MM.1S (cell line): ENCODE data around the gene GRB10.

Experiments
- DNase-seq: peaks from one replicate; pipeline ENCODE4 v3.0.0-alpha.2; 2015
- H2AFZ ChIP-seq: fragments of 300-600 bp; sonication (generic); 2 replicates; pipeline ENCODE4 v1.6.0; 2016; ENCODE audit warnings: antibody characterized with exemption, low read length
- H3F3A ChIP-seq: fragments of 300-600 bp; sonication (generic); 2 replicates; pipeline ENCODE4 v1.6.1; 2016; ENCODE audit warnings: mild to moderate bottlenecking, antibody characterized with exemption, low read length, moderate library complexity, mixed read lengths; ENCODE audit not compliant: insufficient read depth
- H3K27ac ChIP-seq: fragments of 300-600 bp; sonication (generic); 2 replicates; pipeline ENCODE4 v1.5.1; 2016; ENCODE audit warnings: mild to moderate bottlenecking, low read length
- H3K27me3 ChIP-seq: fragments of 300-600 bp; sonication (generic); replicated peaks from 2 replicates; pipeline ENCODE4 v1.6.0; 2016; ENCODE audit warnings: low read length; ENCODE audit not compliant: insufficient read depth
- H3K36me3 ChIP-seq: fragments of 300-600 bp; sonication (generic); replicated peaks from 2 replicates; pipeline ENCODE4 v1.6.1; 2016; ENCODE audit warnings: mild to moderate bottlenecking, low read length, mixed read lengths; ENCODE audit not compliant: insufficient read depth
- H3K4me1 ChIP-seq: fragments of 300-600 bp; sonication (generic); 2 replicates; pipeline ENCODE4 v1.6.1; 2016; ENCODE audit warnings: low read length, mixed read lengths
- H3K4me2 ChIP-seq: fragments of 300-600 bp; sonication (generic); 2 replicates; pipeline ENCODE4 v1.6.0; 2016; ENCODE audit warnings: low read depth, low read length
- H3K4me3 ChIP-seq: fragments of 300-600 bp; sonication (generic); 2 replicates; pipeline ENCODE4 v1.5.1; 2016; ENCODE audit warnings: low read length, mixed read lengths
- H3K79me2 ChIP-seq: fragments of 300-600 bp; sonication (generic); 2 replicates; pipeline ENCODE4 v1.6.1; 2016; ENCODE audit warnings: mixed run types, low read length, mixed read lengths
- H3K9ac ChIP-seq: fragments of 300-600 bp; sonication (generic); 2 replicates; pipeline ENCODE4 v1.6.1; 2016; ENCODE audit warnings: low read length, mixed read lengths
- H3K9me2 ChIP-seq: fragments of 300-600 bp; sonication (generic); replicated peaks from 2 replicates; pipeline ENCODE4 v1.6.1; 2016; ENCODE audit warnings: mild to moderate bottlenecking, low read length, mixed read lengths; ENCODE audit not compliant: insufficient read depth
- H3K9me3 ChIP-seq: fragments of 300-600 bp; sonication (generic); replicated peaks from 2 replicates; pipeline ENCODE4 v1.6.1; 2016; ENCODE audit warnings: mild to moderate bottlenecking, low read length, mixed read lengths; ENCODE audit not compliant: insufficient read depth
- H4K20me1 ChIP-seq: fragments of 300-600 bp; sonication (generic); 2 replicates; pipeline ENCODE4 v1.6.1; 2016; ENCODE audit warnings: mild to moderate bottlenecking, low read length, moderate library complexity, mixed read lengths; ENCODE audit not compliant: insufficient read depth
- EZH2 ChIP-seq: fragments of 300-600 bp; sonication (generic); optimal IDR thresholded peaks from 2 replicates; pipeline ENCODE3; 2017; ENCODE audit warnings: low read depth, mild to moderate bottlenecking, antibody characterized with exemption, low read length, mixed read lengths
- EZH2phosphoT487 ChIP-seq: fragments of 300-600 bp; sonication (generic); IDR thresholded peaks from 2 replicates; pipeline ENCODE4 v1.6.1; 2018; ENCODE audit warnings: antibody characterized with exemption, low read length
- TF ChIP-seq, protein P1 (sequence below): fragments of 300-600 bp; sonication (generic); IDR thresholded peaks from 2 replicates; pipeline ENCODE4 v1.5.1; 2016; ENCODE audit warnings: antibody characterized with exemption, low read length, mixed read lengths

GRB10 gene

DNA sequence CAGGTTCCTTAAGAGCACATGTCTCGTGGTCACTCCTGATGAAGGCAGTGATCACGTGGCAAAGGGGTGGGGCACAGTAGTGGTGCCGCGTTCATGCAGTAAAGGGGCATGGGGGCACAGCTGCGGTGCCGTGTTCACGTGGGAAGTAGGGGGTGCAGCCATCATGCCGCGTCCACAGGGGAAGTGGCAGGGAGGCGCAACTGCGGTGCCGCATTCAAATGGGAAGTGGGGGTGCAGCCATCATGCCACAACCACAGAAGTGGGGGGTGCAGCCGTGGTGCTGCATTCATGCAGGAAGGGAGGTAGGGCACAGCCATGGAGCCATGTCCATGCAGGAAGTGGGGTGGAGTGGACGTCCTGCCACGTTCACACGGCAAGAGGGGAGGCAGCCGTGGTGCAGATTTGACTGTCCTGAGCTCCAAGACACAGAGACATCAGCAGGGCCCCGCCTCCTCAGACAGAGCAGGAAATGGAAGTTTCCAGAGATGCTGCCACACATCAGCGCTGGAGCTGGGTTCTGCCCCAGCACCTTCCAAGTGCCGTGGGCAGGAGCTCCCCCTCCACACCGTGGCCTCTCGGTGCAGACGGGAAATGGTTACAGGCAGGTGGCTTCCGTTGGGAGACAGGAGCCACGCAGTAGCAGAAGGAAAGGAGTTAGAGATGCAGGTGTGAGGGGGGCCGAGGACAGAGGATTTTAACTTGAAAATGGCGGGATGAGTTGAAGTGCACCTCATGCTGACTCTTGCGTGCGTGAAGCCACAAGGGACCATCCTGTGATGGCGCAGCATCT is 122.5 kb downstream of the GRB10 start:
- DNase-seq = no peak
- Histone ChIP-seq H3K4me1 (peaks cover 86% of the 10 kb centered on the region), H2AFZ (no peak overlapping the region), H3K9me2 (no peaks in the 10 kb centered on the region), H3K4me3 (no peak overlapping the region), H3K27me3 (no peaks in the 10 kb centered on the region), H3K4me2 (peak overlapping the region; percentile 65; the same call in 1 of the 2 replicates), H3K9ac (no peak overlapping the region), H3K36me3 (no peaks in the 10 kb centered on the region), H3K27ac (no peak overlapping the region), H3F3A (peaks cover 42% of the 10 kb centered on the region), H3K9me3 (no peaks in the 10 kb centered on the region), H4K20me1 (no peaks in the 10 kb centered on the region), H3K79me2 (no peaks in the 10 kb centered on the region)
- TF ChIP-seq, protein P1, sequence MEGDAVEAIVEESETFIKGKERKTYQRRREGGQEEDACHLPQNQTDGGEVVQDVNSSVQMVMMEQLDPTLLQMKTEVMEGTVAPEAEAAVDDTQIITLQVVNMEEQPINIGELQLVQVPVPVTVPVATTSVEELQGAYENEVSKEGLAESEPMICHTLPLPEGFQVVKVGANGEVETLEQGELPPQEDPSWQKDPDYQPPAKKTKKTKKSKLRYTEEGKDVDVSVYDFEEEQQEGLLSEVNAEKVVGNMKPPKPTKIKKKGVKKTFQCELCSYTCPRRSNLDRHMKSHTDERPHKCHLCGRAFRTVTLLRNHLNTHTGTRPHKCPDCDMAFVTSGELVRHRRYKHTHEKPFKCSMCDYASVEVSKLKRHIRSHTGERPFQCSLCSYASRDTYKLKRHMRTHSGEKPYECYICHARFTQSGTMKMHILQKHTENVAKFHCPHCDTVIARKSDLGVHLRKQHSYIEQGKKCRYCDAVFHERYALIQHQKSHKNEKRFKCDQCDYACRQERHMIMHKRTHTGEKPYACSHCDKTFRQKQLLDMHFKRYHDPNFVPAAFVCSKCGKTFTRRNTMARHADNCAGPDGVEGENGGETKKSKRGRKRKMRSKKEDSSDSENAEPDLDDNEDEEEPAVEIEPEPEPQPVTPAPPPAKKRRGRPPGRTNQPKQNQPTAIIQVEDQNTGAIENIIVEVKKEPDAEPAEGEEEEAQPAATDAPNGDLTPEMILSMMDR = no peak
- TF ChIP-seq EZH2 (no peak), EZH2phosphoT487 (no peak)

DNA sequence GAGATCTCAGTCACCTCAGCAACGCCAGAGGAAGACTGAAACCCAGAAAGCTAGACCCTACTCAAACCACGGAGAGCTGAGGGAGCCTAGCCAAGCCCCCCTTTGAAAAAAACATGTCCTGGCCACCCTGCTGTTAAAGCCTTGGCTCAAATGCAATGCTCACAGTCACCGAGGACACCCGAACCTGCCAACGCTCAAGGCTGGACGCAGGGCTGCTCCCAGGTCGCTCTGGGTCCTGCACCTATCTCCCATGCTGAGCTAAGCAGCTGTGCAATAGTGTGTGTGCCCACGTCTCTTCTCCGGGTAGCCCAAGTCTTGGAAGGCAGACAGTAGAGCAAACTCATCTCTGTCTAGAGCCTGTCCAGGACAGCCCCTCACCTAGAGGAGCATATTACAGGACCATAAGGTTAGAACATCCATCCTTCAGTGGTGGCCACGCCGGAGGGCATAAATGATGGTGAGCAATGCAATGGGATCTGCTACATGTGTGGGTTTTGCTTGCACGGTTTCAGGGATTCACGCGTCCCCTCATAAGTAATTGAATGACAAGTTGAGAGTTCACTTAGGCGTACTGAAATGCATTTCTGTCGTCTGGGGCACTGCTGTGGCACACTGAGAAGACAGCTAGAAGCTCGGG is 123.2 kb downstream of the GRB10 start:
- TF ChIP-seq EZH2phosphoT487 (no peak), EZH2 (no peak)
- TF ChIP-seq, protein P1 = no peak
- Histone ChIP-seq H3F3A (peaks cover 42% of the 10 kb centered on the region), H3K9me2 (no peaks in the 10 kb centered on the region), H3K27ac (no peak overlapping the region), H3K27me3 (no peaks in the 10 kb centered on the region), H3K4me3 (no peak overlapping the region), H4K20me1 (no peaks in the 10 kb centered on the region), H3K79me2 (no peaks in the 10 kb centered on the region), H3K9me3 (no peaks in the 10 kb centered on the region), H2AFZ (no peak overlapping the region), H3K9ac (no peak overlapping the region), H3K4me2 (no peak overlapping the region), H3K36me3 (no peaks in the 10 kb centered on the region), H3K4me1 (peaks cover 80% of the 10 kb centered on the region)
- no peak for DNase-seq

DNA sequence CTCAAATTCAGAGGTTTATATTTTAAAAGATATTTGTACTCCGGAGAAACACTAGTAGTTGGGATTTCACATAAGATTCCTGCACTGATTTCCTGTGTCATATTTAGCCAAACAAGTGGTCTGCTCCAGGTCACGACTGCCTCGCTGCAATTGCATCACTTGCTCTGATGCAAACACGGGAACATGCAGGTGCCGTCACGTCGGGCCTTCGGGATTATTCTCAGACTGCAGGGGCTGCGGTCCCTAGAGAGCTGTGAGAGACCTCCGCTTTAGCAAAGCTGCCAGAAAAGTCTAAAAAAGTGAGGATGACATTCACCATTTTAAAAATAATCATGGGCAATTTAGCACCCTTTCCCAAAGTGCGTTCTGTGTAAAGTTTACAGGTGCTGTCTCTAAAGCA is 124.0 kb downstream of the GRB10 start:
- Histone ChIP-seq H3K4me1 (peaks cover 72% of the 10 kb centered on the region), H3K27me3 (no peaks in the 10 kb centered on the region), H3K9me3 (no peaks in the 10 kb centered on the region), H3F3A (peaks cover 42% of the 10 kb centered on the region), H3K79me2 (no peaks in the 10 kb centered on the region), H3K9me2 (no peaks in the 10 kb centered on the region), H3K4me3 (no peak overlapping the region), H3K9ac (no peak overlapping the region), H3K4me2 (no peak overlapping the region), H2AFZ (no peak overlapping the region), H3K36me3 (no peaks in the 10 kb centered on the region), H4K20me1 (no peaks in the 10 kb centered on the region), H3K27ac (no peak overlapping the region)
- TF ChIP-seq EZH2 = no peak
- TF ChIP-seq, protein P1 = no peak
- no peak for TF ChIP-seq EZH2phosphoT487
- DNase-seq = no peak
